ENCODE data around the gene PLA2G2A.
"Not testable (repeated sequence)": the region's sequence is repeated elsewhere in the genome, so short reads cannot be mapped to it uniquely, and the experiment has no call there.

Gene PLA2G2A

DNA sequence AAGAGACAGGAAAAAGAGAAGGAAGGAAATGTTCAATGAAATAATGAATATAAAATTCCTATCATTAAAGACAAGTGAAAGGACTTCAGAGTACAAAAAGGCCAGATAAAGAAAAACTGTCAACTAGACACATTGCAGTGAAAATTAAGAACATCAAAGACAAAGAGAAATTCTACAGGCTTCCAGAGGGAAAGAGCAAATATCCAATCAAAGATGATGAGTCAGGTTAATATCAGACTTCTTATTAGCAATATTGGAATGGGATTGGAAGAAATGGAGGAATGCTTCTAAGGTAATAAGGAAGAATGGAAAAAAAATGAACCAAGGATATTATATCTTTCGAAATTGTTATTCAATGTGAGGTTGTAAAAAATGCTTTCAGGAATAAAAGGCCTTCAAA is 7.8 kb downstream of the PLA2G2A start:
- DNase-seq: no peak

DNA sequence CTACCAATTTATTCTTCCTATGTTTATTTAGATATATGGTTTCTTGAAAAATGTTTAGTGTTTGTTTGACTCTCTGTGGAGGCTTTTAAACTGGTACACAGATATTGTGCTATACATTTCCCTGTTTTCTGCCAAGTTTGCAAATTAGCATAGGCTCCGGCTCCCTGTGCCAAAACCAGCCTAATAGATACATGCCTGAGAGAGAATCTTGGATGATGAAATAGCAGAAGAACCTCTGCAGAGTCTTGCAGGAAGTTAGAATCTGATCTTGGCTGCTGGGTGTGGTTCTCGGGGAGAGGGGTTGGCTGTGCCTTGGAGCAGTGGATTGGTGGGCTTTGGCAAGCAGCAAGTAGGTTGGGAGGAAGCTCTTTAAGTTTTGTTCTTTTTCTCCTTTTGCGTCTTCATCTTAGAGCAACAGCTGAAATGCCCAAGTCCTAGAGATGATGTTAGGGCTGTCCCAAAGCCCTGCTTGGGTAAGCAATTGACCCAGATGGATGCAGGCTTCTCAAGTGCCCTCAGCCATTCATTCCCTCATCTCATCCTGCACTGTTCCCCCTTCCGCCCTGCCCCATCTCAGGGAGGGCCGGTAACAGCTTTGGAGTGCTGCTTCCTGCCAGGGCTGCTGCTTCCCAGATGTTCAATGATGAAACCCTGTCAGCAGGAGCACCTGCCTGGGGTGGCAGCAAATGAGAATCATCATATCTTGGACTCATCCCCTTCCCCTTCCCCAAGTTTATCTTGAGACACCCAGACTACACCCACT is 9.3 kb downstream of the PLA2G2A start:
- no peak for DNase-seq

DNA sequence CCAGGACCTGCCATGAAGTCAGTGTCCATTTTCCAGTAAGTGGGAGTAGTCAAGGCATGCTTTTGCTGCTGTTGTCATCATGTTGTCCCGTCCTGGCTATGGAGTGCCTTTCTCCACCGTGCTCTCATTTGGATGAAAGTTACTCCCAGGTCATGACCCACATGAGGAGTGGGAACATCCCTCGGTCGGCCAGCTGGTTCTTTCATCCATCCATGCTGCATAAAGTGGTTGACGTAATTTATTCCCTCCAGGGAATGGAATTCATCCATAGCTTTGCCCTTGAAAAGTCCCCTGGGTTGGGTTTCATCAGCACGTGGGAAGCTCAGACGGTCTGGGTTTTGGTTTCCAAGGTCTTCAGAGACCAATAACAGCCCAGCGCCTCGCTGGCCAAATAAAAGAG is 11.6 kb downstream of the PLA2G2A start:
- no peak for DNase-seq

DNA sequence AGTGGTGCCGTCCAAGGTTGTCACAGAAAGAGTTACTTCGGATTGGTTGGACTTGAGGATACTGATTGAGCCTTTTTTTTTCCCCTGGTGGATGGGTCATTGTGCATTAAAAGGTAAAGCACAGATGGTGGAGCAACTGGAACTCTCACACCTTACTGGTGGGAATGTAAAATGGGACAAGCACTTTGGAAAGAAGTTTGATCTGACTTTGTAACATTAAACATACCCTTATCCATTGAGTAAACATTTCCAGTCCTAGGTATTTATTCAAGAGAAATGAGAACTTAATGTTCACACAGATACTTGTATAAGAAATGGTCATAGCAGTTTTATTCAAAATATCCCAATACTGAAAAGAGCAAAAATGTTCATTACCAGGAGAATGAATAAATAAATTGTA is 14.9 kb downstream of the PLA2G2A start:
- no peak for DNase-seq

DNA sequence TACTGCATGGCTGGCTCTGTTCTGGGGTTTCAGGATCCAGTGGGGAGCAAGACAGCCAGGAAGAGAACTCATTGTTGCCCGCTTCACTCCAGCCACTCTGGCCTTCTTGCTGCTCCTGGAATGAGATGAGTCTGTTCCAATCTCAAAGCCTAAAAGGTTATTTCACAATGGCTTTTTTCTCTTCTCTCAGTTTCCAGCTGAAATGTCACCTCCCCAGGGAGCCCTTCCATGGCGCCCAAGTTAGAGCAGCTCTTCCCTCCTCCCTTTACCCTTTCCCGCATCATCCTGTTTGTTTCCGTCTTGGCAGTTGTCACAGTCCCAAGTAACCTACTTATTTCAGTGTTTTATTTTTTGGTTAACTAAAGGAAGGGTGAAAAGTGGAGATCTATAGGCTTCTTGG is 15.8 kb downstream of the PLA2G2A start:
- no peak for DNase-seq

DNA sequence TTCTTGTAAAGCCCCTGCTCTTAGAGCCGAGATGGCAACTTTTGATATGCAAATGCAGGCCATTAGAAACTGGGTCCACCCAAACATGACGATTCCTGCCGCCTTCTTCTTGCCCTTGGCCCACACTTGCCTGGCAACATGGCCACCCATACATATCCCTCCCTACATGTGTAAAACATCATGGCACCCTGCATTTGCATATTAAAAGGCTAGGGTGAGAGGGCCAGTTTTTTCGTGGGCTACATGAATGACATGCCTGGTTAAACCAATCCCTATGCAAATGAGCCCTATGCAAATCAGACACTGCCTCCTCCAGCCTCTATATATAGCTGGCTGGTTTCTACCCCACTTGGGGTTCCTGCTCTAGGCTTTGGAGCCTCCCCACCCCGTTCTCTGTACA is 18.8 kb downstream of the PLA2G2A start:
- no peak for DNase-seq

DNA sequence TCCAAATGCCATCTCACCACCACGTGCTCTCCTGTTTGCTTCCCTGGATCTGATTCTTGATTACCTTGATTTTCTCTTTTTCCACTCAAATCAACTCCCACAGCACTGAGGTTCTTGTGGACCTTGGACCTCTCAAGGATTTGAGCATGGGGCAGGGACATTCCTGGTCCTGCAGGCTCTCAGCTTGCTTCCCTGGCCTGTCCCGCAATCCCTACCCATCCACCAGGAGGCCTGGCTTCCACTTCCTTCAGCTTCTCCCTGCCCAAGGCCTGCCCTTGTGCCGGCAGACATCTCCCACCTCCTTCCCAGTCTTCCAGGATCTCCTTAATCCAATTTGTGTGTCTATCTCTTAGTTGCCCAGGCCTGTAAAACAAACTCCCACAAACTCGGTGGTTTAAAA is 21.6 kb downstream of the PLA2G2A start:
- DNase-seq: no peak

DNA sequence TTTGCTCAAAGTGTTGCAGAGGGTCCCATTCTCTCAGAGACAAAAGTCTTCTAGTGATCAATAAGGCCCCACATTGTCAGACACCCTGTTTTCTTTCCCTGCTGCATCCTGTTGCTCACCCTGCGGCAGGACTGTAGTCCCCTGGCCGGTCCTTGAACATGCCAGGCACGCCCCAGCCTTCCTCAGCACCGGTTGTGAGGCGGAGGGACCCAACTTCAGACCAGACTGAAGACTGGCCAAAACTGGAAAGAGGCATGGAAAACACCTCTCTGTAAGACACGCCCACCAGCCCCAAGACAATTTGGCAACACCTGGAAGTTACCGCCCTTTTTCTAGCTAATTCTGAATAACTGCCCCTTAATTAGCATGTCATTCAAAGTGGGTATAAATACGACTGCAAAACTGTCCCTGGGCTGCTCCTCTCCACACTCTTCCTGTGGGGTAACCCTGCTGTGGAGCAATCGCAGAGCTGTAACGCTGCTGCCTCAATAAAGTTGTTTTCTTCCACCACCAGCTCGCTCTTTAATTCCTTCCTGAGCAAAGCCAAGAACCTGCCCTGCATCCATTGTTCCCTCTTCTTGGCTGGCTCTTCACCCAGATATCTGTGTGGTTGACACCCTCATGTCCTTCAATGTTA is 23.8 kb downstream of the PLA2G2A start:
- DNase-seq: no peak

DNA sequence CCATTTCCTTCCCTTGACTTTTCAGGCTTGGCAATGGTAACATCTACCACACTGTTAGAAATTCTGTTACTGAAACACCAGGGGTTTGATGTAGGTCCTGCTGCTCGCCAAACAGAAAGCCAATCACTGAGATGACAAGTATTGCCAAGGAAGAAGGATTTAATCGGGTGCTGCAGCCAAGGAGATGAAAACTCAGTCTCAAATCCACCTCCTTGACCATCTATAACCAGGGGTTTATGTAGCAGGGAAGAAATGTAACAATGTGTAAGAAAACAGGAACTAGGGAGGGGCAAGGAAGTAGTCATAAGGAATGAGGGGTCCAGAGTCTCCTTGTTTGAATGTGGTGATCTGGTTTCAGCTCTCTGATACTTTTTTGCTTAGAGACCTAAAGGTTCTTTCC is 25.4 kb downstream of the PLA2G2A start:
- DNase-seq: no peak

DNA sequence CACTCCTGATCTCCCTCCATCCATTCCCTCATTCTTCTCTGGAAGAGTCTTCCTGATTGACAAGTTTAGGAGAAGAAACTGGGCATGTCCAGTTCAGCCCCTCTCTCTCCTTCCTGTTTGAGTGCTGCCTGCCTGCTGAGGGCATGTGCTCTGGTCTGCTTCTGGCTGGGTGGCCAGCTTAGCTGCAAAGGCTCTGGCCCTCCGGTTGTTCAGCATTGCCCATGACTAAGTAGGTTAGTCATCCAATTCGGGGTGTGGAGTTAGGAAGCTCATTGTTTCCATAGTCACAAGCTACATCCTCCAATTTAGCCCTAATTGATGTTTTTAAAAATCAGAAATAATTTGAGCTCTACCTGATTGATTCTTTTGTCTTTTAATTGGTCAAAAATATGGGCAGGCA is 30.4 kb downstream of the PLA2G2A start:
- DNase-seq: no peak

DNA sequence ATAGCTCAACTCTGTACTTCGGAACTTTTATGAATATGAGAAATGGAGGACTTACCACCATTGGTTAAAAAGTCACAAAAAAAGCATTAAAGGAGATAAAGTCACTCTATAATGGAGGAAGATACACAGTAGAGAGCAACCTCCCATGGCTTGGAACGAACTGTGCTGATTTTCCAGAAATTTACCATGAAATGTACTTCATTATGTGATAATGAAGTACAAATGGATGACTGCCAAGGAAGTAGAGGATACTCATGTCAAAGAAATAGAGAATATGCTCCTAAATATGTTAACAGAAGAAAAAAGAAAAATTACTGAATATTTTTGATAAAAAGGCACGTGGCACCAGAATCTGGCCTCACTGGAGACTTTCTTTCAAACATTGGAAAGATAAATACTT is 32.4 kb downstream of the PLA2G2A start:
- DNase-seq: no peak

DNA sequence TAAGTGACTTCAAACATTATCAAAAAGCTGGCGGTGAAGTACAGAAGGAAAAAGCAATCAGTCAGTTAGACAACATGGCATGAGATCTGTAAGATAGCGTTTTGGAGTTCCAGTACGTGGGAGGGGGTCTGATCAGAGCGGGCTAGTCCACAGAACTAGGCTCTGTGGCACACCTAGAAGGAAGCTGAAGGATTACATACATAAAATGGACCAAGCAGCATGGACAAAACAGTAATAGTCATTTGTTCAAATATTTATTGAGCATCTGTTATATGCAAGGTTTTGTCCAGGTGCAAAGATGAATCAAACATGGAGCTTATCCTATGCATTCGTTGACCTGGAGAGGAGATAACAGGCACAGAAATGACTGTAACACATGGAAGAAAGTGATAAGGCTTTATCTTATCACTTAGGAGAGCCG is 33.1 kb downstream of the PLA2G2A start:
- no peak for DNase-seq

DNA sequence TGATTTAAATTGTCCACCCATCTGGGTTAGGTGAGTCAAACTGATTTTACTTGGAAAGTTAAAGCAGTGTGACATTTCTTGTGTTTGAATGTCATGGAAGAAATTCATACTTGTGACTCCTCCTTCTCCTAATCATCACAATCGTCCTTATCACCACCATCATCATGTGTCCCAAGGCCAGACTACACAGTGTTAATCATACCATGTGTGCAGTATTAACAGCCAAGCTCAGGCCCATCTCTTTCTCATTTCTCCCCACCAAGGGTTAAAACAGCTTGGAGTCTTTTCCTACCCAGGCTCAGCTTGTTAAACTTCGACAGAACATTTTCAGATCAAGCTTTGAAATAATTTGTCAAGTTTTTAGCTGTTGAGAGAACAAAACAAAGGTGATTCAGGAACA is 33.5 kb downstream of the PLA2G2A start:
- DNase-seq: no peak

DNA sequence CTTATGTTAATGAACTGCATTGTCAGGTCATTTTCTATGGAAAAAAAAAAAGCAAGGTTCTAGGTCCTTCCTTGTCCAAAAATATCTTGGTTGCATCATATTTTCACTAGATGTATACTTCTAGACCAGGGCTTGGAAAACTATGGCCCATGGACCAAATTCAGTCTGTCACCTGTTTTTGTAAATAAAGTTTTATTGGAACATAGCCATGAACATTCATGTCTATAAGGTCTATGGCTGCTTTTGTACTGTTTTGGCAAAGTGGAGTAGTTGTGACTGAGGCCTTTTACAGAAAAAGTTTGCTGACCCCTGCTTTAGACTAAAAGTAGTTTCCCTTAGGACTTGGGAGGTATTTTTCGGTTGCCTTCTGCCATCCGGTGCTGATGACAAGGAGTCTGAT is 36.8 kb downstream of the PLA2G2A start:
- no peak for DNase-seq

DNA sequence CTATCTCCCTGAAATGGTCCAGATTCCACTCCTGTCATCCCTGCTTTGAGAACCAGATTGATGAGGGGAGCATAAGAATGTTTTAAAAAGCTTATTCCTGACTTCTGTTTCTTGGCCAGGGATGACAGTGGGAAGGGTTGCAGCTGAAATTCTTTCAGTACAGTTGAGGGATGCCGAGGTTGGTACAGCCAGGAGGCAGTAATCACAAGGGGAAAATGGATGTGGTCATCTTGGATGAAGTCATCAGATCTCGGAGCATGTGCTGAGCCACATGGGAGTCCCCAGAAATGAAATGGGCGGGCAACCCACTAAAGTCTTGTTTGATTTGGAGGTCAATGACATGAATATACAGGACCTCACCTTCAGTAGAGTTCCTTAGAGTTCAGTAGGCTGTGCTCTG is 37.3 kb downstream of the PLA2G2A start:
- no peak for DNase-seq

DNA sequence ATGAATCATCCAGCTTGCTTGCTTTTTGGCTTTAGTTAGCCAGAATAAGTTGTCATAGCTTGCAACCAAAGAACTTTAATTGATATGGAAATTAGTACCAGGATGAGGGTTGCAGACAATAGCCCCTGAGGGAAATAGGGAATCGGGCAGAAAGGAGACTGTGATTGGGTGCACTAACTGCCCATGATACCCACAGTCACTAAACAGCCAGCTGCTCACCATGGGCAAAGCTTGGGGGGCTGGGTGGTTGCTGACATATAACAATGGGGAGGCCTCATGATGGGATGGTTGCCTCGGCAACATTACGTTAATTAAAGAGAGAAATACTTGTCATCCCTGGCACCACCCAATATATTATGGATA is 38.2 kb downstream of the PLA2G2A start:
- no peak for DNase-seq

DNA sequence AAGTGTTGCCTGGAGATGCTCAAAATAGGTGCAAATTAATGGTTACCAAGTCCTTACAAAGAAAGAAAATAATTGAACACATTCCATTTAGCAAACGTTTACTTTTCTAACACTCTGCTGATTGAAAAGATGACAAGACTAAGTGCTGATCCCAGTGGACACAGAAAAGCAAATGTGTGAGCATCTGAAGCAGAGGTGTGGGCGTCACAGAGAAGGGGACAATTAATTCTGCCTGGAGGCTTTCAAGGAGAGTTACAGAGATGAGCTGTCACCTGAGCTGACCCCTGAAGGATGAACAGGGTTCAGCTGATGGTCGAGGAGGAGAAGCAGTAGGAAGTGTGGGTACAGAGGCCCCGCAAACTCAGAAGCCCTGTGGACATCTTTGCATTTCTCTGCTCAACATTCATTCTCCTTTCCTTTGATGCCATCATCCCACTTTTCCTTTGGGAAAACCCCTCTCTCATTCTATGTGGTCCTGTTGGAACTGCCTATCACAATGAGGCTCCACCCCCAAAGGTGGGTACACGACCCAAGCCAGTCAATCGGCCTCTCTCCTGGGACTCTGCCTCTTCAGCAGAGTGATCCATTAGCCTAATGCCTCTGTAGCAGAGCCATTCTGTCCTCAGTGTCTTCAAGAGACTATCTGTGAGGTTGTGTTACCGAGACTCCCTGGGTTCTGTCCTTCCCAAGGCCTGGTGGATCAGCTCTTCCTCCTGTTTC is 38.8 kb downstream of the PLA2G2A start:
- DNase-seq: no peak

DNA sequence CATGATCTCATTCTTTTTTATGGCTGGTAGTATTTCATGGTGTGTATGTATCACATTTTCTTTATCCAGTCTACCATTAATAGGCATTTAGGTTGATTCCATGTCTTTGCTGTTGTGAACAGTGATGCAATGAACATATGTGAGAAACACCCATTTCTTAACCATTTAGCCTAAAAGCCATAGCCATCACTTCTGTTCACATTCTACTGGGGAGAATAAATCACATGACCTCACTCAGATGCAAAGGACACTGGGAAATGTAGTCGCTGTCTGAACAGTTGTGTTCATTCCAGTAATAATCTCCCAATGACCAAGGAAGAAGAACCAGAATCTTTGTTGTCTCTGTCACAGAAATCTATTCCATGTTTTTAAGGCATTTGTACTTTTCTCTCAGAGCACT is 40.9 kb downstream of the PLA2G2A start:
- no peak for DNase-seq

DNA sequence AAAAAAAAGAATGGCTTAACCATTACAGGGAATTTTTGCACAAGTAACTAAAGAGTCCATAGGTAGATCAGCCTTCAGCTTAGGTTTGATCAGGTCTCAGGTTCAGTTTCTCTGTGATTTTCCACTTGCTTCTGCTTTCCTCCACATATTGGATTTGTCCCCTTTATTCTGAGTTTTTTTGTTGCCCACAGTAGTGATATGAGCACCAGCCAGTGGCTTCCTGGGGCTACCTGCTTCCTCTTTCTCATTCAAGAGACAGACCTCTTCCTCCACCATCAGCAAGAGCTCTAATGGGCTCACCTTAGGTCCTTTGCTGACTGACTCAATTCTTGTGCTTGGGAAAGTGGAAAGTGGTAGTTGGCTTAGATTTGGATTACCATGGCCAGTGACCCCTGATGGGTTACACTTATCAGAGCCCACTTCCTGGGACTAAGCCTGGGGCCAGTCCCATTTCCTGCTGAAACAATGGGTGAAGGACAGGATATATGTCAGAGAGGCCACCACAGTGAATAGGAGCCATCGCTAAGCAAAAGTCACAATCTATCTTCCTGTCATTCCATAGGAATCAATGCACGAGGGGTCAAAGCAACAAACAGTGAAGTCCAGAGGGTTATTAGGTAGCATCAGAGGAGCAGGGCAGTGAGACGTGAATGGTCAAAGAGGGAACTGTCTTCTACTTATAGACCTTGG is 43.2 kb downstream of the PLA2G2A start:
- no peak for DNase-seq

DNA sequence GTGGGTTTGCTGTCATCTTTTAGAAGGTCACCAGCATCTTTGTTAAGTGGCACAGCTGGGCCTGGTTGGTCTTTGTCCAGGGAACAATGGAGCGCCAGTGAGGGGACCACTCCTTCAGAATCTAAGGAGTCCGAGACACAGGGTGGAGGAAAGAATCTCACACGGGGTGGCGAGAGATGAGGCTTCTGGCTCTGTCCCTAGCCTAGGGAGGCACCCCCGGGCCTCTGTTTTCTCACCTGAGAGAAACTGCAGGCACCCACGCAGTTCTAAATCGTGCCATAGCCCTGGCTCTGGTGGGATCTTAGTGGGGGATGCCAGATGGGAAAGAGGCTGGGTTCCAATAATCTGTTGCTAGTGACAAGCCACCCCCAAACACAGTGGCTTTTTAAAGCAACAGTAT is 45.1 kb downstream of the PLA2G2A start:
- DNase-seq: no peak

DNA sequence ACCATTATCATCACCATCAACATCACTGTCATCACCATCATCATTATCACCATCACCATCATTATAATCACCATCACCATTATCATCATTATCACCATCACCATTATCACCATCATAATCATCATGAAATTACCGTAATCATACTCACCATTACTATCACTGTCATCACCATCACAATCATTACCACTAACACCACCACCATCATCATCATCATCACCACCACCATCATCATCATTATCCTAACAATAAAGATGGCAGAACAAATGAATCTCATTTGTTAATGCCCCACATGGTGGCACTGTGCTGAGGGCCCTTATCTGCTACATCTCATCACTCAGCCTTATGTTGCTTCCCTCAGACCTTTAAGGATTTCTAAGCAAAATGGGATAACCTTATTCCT is 46.6 kb downstream of the PLA2G2A start:
- DNase-seq: no peak

DNA sequence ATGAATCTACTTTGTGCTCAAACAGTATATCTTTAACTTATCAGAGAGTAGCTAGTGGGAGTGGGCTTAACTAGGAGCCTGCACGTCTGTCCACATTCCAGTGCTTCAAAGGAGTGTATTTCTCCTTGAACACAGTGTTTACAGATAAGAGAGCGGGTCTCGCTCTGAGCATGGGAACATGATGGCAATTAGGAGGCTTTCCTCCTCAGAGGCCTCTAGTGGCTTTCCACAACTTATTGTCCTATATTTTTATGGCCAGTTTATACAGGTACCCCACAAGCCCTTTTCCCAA is 52.3 kb downstream of the PLA2G2A start:
- not testable (repeated sequence) for DNase-seq

DNA sequence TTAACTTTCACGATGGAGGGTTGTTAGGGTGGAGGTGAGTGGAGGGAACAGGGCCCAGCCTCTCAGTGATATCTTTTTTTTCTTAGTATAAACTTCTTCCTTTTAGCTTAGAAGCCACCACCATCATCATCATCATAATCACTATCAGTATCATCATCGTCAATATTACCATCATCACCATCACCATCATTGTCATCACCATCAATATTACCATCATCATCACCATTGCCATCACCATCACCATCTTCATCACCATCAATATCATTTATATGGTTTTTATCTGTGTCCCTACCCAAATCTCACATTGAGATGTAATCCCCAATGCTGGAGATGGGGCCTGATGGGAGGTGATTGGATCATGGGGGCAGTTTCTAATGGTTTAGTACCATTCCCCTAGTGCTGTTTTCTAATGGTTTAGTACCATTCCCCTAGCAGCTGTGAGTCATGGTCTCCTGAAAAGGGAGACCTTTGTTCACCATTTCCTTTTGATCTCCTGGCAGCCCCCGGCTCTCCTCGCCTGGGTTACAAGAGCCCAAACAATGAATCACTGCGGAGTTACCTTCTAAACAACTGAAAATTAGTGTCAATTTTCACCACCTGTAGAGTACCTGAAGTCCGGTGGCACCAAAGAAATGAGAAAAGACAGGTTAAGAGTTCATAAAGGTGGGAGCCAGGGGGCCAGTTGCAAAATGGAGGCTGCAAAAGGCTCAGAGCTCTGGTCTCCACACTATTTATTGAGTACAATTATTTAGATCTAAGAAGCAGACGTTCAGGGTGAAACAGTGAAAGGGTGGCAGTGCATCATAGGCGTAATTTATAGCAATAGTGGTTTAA is 52.9 kb downstream of the PLA2G2A start:
- no peak for DNase-seq

All from RPMI8226 (cell line).